BE2C (cell line): ENCODE results near the gene CSF2RB.

Experiments used
- DNase-seq: peaks from one replicate; pipeline ENCODE4 v3.0.0-alpha.2; 2020
- H3K27me3 ChIP-seq: fragments of 250-450 bp; sonication (Bioruptor Pico); 2 replicates; pipeline ENCODE4 v1.5.1; 2020; ENCODE audit warnings: mild to moderate bottlenecking
- H3K36me3 ChIP-seq: fragments of 250-450 bp; sonication (Bioruptor Pico); 2 replicates; pipeline ENCODE4 v1.5.1; 2020; ENCODE audit warnings: mild to moderate bottlenecking
- H3K4me1 ChIP-seq: fragments of 250-450 bp; sonication (Bioruptor Pico); 2 replicates; pipeline ENCODE4 v1.5.1; 2020
- H3K4me3 ChIP-seq: 2 replicates; pipeline ENCODE4 v1.5.1; 2011; ENCODE audit warnings: low read depth, low read length
- H3K9me3 ChIP-seq: fragments of 250-450 bp; sonication (Bioruptor Pico); 2 replicates; pipeline ENCODE4 v1.5.1; 2020
- TF ChIP-seq, protein P1 (sequence below): IDR thresholded peaks from 2 replicates; pipeline ENCODE4 v1.5.1; 2012; ENCODE audit warnings: mild to moderate bottlenecking, low read depth, low read length

The CSF2RB gene

DNA sequence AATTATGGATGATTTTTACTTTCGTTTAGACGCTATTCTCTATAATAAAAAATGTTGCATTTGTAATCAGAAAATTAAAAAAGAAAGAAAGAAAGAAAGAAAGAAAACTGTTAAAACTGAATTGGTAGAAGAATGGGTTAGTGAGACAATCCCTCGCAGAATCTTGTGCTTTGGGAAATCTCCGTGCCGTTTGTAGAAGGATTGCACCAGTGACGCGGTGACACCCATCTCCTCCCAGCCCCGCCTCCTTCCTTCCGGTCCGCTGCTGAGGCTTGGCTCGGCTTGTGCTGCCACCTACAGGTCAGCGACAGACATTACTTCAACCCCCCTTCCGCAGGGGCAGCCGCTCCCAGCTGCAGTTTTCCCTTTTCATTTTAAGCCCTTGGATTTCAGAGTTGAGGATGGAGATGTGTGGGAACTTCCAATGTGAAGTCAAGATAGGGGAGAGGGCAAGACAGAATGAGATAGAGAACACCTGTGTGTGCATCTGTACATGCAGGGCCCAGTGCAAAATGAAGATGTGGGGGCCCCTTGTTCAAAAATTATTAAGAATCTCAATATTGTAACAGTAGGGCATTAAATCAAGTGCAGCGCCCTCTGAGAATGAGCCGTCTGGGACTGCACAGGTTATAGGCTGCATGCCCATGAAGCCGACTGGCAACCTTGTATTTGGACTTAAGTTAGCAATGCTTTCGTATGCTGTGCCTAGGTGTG is 64.7 kb downstream of the CSF2RB start:
- DNase-seq: peak; percentile 92
- Histone ChIP-seq H3K36me3 (no peaks in the 10 kb centered on the region), H3K27me3 (peaks cover 3% of the 10 kb centered on the region; the same call in 1 of the 2 replicates), H3K4me1 (no peaks in the 10 kb centered on the region), H3K9me3 (no peaks in the 10 kb centered on the region), H3K4me3 (peak overlapping the region; percentile 55)
- TF ChIP-seq, protein P1, sequence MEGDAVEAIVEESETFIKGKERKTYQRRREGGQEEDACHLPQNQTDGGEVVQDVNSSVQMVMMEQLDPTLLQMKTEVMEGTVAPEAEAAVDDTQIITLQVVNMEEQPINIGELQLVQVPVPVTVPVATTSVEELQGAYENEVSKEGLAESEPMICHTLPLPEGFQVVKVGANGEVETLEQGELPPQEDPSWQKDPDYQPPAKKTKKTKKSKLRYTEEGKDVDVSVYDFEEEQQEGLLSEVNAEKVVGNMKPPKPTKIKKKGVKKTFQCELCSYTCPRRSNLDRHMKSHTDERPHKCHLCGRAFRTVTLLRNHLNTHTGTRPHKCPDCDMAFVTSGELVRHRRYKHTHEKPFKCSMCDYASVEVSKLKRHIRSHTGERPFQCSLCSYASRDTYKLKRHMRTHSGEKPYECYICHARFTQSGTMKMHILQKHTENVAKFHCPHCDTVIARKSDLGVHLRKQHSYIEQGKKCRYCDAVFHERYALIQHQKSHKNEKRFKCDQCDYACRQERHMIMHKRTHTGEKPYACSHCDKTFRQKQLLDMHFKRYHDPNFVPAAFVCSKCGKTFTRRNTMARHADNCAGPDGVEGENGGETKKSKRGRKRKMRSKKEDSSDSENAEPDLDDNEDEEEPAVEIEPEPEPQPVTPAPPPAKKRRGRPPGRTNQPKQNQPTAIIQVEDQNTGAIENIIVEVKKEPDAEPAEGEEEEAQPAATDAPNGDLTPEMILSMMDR: peak; percentile 93

DNA sequence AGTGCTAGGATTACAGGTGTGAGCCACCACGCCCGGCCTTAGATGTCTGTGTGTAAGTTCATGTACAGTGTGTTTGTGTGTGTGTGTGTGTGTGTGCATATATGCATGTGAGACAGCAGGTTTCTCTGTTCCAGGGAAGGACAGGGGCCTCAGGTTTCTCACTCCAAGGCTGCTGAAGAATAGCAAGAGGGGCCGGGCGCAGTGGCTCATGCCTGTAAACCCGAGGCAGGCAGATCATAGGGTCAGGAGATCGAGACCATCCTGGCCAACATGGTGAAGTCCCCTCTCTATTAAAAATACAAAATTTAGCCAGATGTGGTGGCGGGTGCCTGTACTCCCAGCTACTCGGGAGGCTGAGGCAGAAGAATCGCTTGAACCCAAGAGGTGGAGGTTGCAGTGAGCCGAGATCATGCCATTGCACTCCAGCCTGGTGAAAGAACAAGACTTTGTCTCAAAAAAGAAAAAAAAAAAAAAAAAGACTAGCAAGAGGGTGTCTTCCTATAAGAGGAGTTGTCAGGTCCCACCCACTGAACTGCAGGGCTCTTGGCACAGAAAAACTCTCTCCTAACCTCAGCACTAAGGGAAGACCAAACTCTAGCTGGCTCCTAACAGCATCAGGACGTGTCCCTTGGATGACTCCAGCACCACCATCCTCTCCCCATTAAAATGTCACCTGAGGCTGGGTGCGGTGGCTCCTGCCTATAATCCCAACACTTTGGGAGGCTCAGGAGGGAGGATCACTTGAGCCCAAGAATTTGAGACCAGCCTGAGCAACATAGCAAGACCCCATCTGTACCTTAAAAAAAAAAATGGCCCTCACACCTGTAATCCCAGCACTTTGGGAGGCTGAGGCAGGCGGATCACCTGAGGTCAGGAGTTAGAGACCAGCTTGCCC is 65.8 kb downstream of the CSF2RB start:
- no peaks in the 10 kb centered on the region for H3K4me1 ChIP-seq
- no peak for DNase-seq
- H3K9me3 ChIP-seq: no peaks in the 10 kb centered on the region
- TF ChIP-seq, protein P1: no peak
- no peaks in the 10 kb centered on the region for H3K36me3 ChIP-seq
- no peak overlapping the region for H3K4me3 ChIP-seq
- H3K27me3 ChIP-seq: peaks cover 3% of the 10 kb centered on the region; the same call in 1 of the 2 replicates

DNA sequence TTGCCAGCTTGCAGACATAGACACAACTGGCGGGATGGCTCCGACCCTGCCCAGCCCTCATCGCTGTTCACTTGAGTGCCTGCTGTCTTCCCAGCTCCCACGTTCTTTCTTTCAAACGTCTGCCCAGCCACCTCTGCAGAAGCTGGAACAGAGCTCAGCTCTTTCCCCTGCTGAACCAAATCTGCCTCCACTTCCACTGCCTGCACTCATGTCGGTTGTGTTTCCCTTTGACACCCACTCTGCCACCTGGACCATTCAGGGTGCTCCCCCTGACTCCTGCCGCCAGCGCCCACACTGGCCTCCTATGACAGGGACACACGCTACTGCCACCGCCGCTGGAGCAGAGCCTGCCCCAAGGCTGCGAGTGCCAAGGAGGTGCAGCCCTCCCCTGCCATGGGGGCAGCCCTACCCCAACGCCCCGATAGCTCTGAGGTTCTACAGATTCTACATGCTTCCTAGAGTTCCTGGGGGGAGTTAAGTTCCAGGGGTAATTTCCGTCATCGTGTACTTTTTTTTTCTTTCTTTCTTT is 67.9 kb downstream of the CSF2RB start:
- H3K4me3 ChIP-seq: no peak overlapping the region
- no peak for DNase-seq
- TF ChIP-seq, protein P1: no peak

DNA sequence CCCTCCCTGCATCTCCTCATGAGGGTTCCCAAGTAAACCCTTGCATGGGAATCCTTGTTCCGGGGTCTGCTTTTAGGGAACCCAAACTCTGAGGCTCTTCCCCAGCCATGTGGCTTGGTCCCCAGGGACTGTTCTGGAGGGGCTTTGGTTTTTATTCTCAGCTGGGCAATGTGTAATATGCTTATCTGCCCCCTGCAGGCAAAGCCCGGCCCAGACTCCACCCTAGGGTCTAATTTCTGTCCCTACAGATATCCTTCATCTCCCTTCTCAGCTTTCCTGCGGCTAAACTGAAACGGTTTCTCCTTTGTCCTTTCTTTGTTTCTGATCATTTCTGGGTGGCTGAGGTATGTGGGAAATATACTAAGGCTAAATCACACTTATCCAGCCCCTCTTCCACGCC is 68.7 kb downstream of the CSF2RB start:
- H3K36me3 ChIP-seq: no peaks in the 10 kb centered on the region
- no peaks in the 10 kb centered on the region for H3K4me1 ChIP-seq
- TF ChIP-seq, protein P1: peak; percentile 43
- 0 out of 2 replicates have a peak, but pooled peaks cover 3% of the 10 kb centered on the region for H3K9me3 ChIP-seq
- H3K4me3 ChIP-seq: no peak overlapping the region
- DNase-seq: peak; percentile 49
- H3K27me3 ChIP-seq: peaks cover 2% of the 10 kb centered on the region; the same call in 1 of the 2 replicates

More for the DNA sequence above, 67.9 kb downstream of the CSF2RB start:
- peaks cover 3% of the 10 kb centered on the region; the same call in 1 of the 2 replicates for H3K27me3 ChIP-seq
- no peaks in the 10 kb centered on the region for H3K4me1 ChIP-seq
- no peaks in the 10 kb centered on the region for H3K36me3 ChIP-seq
- H3K9me3 ChIP-seq: 0 out of 2 replicates have a peak, but pooled peaks cover 3% of the 10 kb centered on the region

DNA sequence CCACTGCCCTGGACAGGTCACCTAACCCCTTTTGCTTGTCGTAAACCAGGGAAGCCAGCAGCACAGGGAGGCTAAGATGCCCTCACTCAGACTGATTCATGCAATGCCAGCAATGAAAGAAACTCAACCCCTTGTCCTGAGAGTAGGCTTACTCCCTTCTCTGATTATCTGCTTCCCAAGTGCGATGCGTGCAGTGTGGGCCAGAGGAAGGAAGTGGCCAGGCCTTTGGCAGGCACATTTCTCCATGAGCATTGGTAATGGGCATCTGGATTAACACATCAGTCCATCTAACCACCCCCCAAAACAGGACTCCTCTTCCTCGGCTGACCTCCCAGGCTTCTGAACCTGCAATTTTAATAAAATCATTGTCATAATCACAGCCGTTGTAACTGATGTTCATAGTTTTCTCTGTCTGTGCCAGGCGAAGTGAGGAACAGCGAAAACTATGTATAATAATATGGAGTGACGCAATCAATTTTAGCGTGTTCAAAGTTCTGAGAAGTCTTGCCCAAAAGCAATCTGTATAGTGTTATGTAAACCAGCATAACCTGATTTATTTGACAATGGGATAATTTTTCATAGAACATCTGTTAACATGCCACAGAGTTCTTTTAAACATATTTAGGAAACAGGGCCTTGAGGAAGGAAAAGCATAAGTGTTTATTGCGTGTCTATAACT is 71.9 kb downstream of the CSF2RB start:
- no peaks in the 10 kb centered on the region for H3K36me3 ChIP-seq
- H3K4me1 ChIP-seq: no peaks in the 10 kb centered on the region
- TF ChIP-seq, protein P1: no peak
- DNase-seq: no peak
- H3K27me3 ChIP-seq: peaks cover 3% of the 10 kb centered on the region; the same call in 1 of the 2 replicates
- H3K4me3 ChIP-seq: no peak overlapping the region
- 0 out of 2 replicates have a peak, but pooled peaks cover 3% of the 10 kb centered on the region for H3K9me3 ChIP-seq
